ENCODE data around the gene DLX3. TPM values are rescaled to one million over a fixed set of nuclear protein-coding genes. Genes with fewer than 3 reads are reported as not detected.
A peak's percentile ranks its signal among the peaks of the same experiment; 100 is the strongest.

The DLX3 gene
- total and polyA plus RNA-seq, 4 donors = not detected

DNA sequence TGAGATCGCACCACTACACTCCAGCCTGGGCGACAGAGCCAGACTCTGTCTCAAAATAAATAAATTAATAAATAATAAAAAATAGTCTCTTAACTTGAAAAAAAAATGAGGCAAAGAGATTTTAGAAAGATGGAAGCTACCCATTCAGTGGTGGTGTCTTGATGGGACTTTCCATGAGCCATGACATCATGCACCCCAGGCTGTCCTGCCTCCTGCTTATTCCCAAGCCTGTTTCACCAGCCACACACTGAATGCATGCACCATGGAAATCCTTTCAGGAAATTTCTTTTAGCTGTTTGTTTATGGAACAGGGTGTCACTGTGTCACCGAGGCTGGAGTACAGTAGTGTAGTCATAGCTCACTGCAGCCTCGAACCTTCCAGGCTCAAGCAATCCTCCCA lies 8.9 kb upstream of the DLX3 start:
- Histone ChIP-seq H3K9me3 (ENCODE audit: control insufficient read depth in 4 of 4, low read length in 3 of 4) (peaks cover 0 to 3% (median 1%) of the 10 kb centered on the region in 4 donors), H3K27me3 (ENCODE audit: control insufficient read depth in 4 of 4, insufficient read depth in 4 of 4, low read length in 3 of 4) (peaks cover 0 to 15% (median 4%) of the 10 kb centered on the region in 4 donors)
- TF ChIP-seq JUND (IDR thresholded peaks at IDR 0.05) = no peak
- TF ChIP-seq, protein P1, sequence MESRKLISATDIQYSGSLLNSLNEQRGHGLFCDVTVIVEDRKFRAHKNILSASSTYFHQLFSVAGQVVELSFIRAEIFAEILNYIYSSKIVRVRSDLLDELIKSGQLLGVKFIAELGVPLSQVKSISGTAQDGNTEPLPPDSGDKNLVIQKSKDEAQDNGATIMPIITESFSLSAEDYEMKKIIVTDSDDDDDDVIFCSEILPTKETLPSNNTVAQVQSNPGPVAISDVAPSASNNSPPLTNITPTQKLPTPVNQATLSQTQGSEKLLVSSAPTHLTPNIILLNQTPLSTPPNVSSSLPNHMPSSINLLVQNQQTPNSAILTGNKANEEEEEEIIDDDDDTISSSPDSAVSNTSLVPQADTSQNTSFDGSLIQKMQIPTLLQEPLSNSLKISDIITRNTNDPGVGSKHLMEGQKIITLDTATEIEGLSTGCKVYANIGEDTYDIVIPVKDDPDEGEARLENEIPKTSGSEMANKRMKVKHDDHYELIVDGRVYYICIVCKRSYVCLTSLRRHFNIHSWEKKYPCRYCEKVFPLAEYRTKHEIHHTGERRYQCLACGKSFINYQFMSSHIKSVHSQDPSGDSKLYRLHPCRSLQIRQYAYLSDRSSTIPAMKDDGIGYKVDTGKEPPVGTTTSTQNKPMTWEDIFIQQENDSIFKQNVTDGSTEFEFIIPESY (IDR thresholded peaks at IDR 0.05) = no peak

DNA sequence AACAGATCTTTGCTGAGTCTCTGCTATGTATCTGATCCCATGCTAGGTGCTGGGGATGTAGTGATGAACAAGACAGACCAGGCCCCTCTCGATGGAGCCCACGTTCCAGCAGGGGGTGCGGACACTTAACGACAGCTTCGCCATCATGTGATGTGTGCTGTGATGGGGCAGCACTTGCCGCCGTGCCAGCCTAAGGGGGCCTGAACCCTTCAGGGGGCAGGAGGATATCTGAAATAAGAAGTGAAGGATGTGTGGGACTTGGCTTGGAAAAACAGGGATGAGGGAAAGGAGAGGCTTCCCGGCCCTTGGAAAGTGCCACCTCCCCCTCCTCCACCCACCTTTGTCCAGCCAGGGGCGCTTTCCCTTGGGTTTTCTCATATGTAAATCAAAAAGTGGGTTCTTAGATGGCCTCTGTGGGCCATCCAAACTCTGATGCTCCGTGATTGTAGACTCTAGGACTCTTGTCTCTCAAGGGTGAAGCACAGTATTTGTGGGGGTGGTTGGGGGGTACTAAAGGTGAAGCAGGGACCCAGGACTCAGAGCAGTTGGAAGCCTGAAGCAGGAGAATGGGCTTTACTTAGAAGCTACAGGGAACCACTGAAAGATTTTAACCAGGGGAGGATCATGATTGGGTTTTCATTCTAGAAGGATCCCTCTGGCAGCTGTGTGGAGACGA lies 4.0 kb upstream of the DLX3 start:
- DNase-seq (ENCODE audit: low spot score) = no peak
- H3K36me3 ChIP-seq (ENCODE audit: control insufficient read depth in 4 of 4, insufficient read depth in 3 of 4, low read depth in 1 of 4, low read length in 3 of 4) = no peaks in the 10 kb centered on the region

More for the DNA sequence above, 8.9 kb upstream of the DLX3 start:
- Histone ChIP-seq H3K27ac (ENCODE audit: low read depth in 1 of 2, low read length in 2 of 2) (no peak overlapping the region), H3K4me3 (ENCODE audit: low read depth in 1 of 3, low read length in 3 of 3) (no peak overlapping the region), H3K9ac (ENCODE audit: low read depth in 1 of 2, low read length in 2 of 2) (no peak overlapping the region), H3K4me1 (ENCODE audit: control insufficient read depth in 4 of 4, insufficient read depth in 4 of 4, low read length in 3 of 4) (no peaks in the 10 kb centered on the region), H3K36me3 (ENCODE audit: control insufficient read depth in 4 of 4, insufficient read depth in 3 of 4, low read depth in 1 of 4, low read length in 3 of 4) (no peaks in the 10 kb centered on the region)
- DNase-seq (ENCODE audit: low spot score) = no peak
- 74% methylated on average over 4 of the region's 4 CpGs for WGBS

DNA sequence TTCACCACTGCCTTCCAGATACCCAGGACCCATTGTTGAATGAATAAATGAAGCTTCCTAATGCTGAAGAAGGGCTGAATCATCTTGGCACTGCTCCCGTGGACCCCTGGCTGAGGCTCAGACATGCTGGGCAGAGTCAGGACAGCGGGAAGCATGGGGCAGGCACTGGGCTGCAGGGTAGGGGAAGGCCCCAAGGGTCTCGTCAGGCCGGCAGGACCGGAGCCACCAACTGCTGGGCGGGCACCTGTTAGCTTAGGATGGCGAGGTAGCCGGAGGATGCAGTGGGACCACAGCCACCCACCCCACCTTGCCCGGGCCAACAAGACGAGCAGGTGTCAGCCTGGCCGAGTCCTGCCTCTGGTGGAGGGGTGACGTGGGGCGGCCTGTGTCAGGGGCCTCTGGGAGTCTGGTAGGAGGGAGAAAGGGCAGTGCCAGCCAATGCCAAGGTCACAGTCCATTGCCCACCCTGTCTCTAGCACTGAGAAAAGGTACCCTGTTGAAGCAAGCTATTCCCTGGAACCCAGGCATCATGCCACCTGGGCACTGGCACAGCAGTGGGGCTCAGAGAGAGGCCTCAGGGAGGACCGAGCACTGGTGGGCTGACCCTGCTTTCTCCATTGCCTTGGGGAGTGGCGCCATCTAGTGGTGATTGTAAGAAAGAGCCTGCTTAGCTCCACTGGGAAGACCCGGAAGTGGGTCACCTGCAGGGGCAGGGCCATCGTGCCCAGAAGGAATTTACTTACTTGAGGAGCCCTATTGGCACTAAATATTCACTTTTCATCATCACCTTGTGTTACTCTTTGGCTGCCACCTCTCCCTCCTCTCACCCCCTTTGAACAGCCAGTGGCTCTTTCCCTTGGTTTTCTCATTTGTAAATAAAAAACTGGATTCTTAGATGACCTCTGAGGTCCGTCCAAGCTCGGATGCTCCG lies 3.0 kb upstream of the DLX3 start:
- Histone ChIP-seq H3K4me1 (ENCODE audit: control insufficient read depth in 4 of 4, insufficient read depth in 4 of 4, low read length in 3 of 4) (peaks cover 11 to 45% (median 25%) of the 10 kb centered on the region in 4 donors), H3K9me3 (ENCODE audit: control insufficient read depth in 4 of 4, low read length in 3 of 4) (no peaks in the 10 kb centered on the region)
- TF ChIP-seq RAD21 (IDR thresholded peaks at IDR 0.05) (peak; percentile 96 to 97), FOXA1 (IDR thresholded peaks at IDR 0.05) (no peak), TAF1 (conservative IDR thresholded peaks at IDR 0.05) (no peak), JUND (IDR thresholded peaks at IDR 0.05) (no peak), HNF4A (conservative IDR thresholded peaks at IDR 0.05) (no peak), FOXA2 (IDR thresholded peaks at IDR 0.05) (no peak), HNF4G (IDR thresholded peaks at IDR 0.05) (no peak), GABPA (IDR thresholded peaks at IDR 0.05 in 1 of 2, conservative IDR thresholded peaks at IDR 0.05 in 1 of 2) (no peak)
- TF ChIP-seq, protein P1 (IDR thresholded peaks at IDR 0.05) = no peak
- TF ChIP-seq, protein P2, sequence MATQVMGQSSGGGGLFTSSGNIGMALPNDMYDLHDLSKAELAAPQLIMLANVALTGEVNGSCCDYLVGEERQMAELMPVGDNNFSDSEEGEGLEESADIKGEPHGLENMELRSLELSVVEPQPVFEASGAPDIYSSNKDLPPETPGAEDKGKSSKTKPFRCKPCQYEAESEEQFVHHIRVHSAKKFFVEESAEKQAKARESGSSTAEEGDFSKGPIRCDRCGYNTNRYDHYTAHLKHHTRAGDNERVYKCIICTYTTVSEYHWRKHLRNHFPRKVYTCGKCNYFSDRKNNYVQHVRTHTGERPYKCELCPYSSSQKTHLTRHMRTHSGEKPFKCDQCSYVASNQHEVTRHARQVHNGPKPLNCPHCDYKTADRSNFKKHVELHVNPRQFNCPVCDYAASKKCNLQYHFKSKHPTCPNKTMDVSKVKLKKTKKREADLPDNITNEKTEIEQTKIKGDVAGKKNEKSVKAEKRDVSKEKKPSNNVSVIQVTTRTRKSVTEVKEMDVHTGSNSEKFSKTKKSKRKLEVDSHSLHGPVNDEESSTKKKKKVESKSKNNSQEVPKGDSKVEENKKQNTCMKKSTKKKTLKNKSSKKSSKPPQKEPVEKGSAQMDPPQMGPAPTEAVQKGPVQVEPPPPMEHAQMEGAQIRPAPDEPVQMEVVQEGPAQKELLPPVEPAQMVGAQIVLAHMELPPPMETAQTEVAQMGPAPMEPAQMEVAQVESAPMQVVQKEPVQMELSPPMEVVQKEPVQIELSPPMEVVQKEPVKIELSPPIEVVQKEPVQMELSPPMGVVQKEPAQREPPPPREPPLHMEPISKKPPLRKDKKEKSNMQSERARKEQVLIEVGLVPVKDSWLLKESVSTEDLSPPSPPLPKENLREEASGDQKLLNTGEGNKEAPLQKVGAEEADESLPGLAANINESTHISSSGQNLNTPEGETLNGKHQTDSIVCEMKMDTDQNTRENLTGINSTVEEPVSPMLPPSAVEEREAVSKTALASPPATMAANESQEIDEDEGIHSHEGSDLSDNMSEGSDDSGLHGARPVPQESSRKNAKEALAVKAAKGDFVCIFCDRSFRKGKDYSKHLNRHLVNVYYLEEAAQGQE (IDR thresholded peaks at IDR 0.05) = no peak
- TF ChIP-seq, protein P3, sequence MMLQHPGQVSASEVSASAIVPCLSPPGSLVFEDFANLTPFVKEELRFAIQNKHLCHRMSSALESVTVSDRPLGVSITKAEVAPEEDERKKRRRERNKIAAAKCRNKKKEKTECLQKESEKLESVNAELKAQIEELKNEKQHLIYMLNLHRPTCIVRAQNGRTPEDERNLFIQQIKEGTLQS (IDR thresholded peaks at IDR 0.05) = no peak

More for the DNA sequence above, 4.0 kb upstream of the DLX3 start:
- Histone ChIP-seq H3K27me3 (ENCODE audit: control insufficient read depth in 4 of 4, insufficient read depth in 4 of 4, low read length in 3 of 4) (peaks cover 3 to 29% (median 11%) of the 10 kb centered on the region in 4 donors), H3K9me3 (ENCODE audit: control insufficient read depth in 4 of 4, low read length in 3 of 4) (no peaks in the 10 kb centered on the region), H3K4me3 (ENCODE audit: low read depth in 1 of 3, low read length in 3 of 3) (no peak overlapping the region), H3K27ac (ENCODE audit: low read depth in 1 of 2, low read length in 2 of 2) (no peak overlapping the region), H3K9ac (ENCODE audit: low read depth in 1 of 2, low read length in 2 of 2) (no peak overlapping the region), H3K4me1 (ENCODE audit: control insufficient read depth in 4 of 4, insufficient read depth in 4 of 4, low read length in 3 of 4) (peaks cover 7 to 36% (median 16%) of the 10 kb centered on the region in 4 donors)
- TF ChIP-seq RXRA (IDR thresholded peaks at IDR 0.05) = no peak
- TF ChIP-seq HNF4G (IDR thresholded peaks at IDR 0.05) = no peak
- TF ChIP-seq EGR1 (IDR thresholded peaks at IDR 0.05; ENCODE audit: low read depth in 2 of 2) = no peak
- TF ChIP-seq JUND (IDR thresholded peaks at IDR 0.05) = no peak
- TF ChIP-seq, protein P4, sequence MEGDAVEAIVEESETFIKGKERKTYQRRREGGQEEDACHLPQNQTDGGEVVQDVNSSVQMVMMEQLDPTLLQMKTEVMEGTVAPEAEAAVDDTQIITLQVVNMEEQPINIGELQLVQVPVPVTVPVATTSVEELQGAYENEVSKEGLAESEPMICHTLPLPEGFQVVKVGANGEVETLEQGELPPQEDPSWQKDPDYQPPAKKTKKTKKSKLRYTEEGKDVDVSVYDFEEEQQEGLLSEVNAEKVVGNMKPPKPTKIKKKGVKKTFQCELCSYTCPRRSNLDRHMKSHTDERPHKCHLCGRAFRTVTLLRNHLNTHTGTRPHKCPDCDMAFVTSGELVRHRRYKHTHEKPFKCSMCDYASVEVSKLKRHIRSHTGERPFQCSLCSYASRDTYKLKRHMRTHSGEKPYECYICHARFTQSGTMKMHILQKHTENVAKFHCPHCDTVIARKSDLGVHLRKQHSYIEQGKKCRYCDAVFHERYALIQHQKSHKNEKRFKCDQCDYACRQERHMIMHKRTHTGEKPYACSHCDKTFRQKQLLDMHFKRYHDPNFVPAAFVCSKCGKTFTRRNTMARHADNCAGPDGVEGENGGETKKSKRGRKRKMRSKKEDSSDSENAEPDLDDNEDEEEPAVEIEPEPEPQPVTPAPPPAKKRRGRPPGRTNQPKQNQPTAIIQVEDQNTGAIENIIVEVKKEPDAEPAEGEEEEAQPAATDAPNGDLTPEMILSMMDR (IDR thresholded peaks at IDR 0.05; ENCODE audit: low read depth, low read length, missing input control) = no peak
- 48% methylated on average over 11 of the region's 11 CpGs for WGBS

More for the DNA sequence above, 3.0 kb upstream of the DLX3 start:
- peak; percentile 77 for DNase-seq (ENCODE audit: low spot score)
- no peak overlapping the region for H3K27ac ChIP-seq (ENCODE audit: low read depth in 1 of 2, low read length in 2 of 2)
- no peaks in the 10 kb centered on the region for H3K36me3 ChIP-seq (ENCODE audit: control insufficient read depth in 4 of 4, insufficient read depth in 3 of 4, low read depth in 1 of 4, low read length in 3 of 4)
- H3K9ac ChIP-seq (ENCODE audit: low read depth in 1 of 2, low read length in 2 of 2) = no peak overlapping the region
- no peak overlapping the region for H3K4me3 ChIP-seq (ENCODE audit: low read depth in 1 of 3, low read length in 3 of 3)
- WGBS = 37% methylated on average over 20 of the region's 20 CpGs
- H3K27me3 ChIP-seq (ENCODE audit: control insufficient read depth in 4 of 4, insufficient read depth in 4 of 4, low read length in 3 of 4) = peaks cover 3 to 29% (median 13%) of the 10 kb centered on the region in 4 donors
